Ovary (tissue), 3 donors: Measurements from ENCODE around the gene GLIS2.

Experiments
- CTCF ChIP-seq, 3 donors: fragments of 450-650 bp in 2 of 3; fragments of 200-600 bp in 1 of 3; IDR thresholded peaks; one replicate each; pipeline versions ENCODE4 v1.5.1 to v1.8.0; 2016 to 2022; ENCODE audit warnings: antibody characterized with exemption in 3 of 3, mild to moderate bottlenecking in 1 of 3
- POLR2A ChIP-seq: fragments of 450-650 bp; IDR thresholded peaks from one replicate; pipeline ENCODE4 v1.6.1; 2017; ENCODE audit warnings: antibody characterized with exemption, mild to moderate bottlenecking, moderate library complexity
- donor health status: DM: no; HTN: no; CAD: no.

- no peak for TF ChIP-seq CTCF (IDR thresholded peaks at IDR 0.05)
- no peak for TF ChIP-seq POLR2A
These were observed 48.5 kb downstream of the GLIS2 start for GRCh38 chr16:4364196-4365013.
